HG03520 (cell line): ENCODE measurements around the gene MAGI2.
"Not testable (repeated sequence)": the region's sequence is repeated elsewhere in the genome, so short reads cannot be mapped to it uniquely, and the experiment has no call there.

Experiments used
- ATAC-seq: cut with Tn5 transposase; IDR thresholded peaks from one replicate; pipeline ENCODE4 v1.9.1; 2021; ENCODE audit warnings: mild to moderate bottlenecking, moderate library complexity; ENCODE audit not compliant: unreplicated experiment

The MAGI2 gene

DNA sequence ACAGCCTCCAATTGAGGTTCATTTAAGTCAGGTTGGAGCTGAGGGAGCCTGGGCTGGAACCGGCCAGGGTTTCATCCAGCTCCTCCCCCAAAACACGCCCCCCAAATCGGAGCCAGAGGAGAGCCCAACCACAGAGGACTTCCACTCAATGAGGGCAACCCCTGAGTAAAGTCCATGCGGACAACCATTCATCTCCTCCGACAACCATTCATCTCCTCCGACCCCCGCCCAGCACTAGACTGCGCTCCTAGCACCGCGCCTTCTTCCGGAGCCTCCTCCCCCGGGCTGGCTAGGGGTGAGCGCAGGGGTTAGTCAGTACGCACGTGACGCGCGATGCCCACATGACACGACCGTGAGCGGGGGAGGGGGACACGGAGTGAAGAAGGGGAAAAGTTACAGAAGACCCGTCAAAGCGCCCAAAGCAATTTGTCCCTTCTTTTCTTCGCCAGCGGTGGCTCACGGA lies 1.4 kb downstream of the MAGI2 start:
- ATAC-seq = no peak

DNA sequence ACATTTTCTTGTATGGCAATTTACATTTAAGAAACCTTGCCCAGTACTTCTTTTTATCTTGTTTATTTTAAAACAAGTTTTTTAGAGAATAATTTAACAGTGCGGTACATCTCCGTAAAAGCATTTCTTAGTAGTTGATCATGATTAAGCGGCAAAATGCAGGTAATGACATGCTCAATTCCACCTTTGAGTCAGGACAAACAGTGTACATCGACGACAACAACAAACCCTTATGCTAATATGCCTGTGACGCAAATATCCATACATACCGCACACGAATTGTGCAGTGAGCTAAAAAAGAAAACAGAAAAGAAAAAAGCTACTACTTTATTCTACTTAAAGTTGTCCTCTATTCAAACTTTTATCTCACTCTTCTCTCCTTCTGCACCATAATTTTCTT lies 1.9 kb downstream of the MAGI2 start:
- no peak for ATAC-seq

DNA sequence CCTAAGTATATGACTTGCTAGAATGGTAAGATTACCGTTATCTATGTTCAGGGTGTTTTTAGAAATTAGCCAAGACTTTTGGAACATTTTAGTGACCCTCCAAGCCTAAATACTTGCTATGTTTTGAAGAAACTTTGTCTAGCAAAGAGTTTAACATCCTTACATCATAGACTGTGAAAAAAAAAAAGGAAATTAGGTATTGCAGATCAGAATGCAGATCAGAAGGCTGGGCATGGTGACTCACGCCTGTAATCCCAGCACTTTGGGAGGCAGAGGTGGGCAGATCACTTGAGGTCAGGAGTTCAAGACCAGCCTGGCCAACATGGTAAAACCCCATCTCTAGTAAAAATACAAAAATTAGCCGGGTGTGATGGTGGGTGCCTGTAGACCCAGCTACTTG lies 10.7 kb downstream of the MAGI2 start:
- not testable (repeated sequence) for ATAC-seq

DNA sequence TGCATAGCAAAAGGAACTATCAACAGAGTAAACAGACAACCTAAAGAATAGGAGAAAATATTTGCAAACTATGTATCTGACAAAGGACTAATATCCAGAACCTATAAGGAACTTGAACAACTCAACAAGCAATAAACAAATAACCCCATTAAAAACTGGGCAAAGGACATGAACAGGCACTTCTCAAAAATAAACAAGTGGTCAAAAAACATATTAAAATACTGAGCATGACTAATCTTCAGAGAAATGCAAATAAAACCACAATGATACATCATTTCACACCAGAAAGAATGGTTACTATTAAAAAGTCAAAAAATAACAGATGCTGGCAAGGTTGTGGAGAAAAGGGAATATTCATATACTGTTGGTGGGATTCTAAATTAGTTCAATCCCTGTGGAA lies 17.1 kb downstream of the MAGI2 start:
- ATAC-seq = no peak

DNA sequence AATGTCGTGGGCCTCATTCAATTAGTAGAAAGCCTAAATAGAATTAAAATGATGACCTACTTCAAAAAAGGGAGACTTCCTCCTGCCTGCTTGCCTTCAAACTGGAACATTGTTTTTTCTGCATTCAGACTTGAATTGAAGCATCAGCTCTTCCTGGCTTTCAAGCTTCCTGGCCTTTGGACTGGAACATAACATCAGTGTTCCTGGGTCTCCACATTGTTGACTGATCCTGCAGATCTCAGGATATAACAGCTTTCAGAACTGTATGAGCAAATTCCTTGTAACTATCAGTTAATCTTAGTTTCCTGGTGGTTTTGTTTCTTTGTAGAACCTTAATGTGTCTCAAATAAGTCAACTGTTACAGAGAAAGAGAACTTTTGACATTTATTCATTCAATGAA lies 18.6 kb downstream of the MAGI2 start:
- ATAC-seq = no peak

DNA sequence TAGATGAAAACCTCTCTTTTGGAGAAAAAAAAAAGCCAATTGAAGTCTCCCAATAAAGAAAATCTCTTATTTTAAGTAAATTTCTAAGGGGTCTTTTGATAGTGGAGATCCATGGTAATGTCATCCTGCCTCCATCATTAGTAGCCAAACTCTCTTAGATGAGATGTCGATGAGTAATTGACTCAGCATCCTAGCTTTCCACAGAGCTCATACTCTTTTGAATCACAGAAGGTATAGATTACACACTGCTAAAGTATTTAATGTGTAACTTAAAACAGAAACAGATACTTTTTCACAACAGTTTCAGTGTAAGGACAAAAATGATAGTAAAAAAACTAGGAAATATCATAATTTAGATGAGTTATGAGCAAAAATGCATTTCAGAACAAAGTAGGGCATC lies 19.4 kb downstream of the MAGI2 start:
- no peak for ATAC-seq

DNA sequence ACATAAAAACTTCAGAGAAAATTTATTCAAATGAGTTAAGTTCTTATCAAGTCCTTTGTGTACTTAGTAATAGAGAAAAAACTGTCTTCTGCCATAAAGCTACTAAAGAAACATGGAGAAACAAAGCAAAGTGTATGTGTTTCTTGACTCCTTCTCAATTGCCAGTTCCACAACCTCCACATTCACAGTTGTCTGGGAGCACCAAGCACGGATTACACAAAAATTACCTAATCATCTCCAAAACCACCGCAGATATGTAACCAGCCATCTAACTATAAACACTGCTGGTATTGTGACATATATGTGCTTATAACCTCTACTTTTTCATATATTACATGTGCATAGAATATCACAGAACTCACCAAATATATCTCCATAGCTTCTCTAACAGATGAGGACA lies 23.1 kb downstream of the MAGI2 start:
- no peak for ATAC-seq

DNA sequence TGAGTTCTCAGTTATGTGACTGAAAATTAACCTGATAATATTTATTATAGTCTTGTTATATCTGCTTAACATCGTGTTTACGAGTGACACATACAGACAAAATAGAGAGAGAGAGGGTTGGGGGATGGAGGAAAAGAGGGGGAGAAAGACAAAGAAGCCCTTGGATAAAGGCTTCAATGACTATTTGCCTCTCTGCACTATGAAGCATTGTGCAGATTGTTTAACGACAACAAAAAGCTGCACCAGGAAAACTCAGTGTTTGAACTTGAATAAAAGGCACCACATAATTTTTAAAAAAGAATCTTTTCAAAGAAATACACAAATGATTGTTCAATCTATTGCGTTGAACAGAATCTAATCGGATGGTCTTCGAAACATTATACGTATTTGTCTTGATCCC lies 27.8 kb downstream of the MAGI2 start:
- ATAC-seq = no peak

DNA sequence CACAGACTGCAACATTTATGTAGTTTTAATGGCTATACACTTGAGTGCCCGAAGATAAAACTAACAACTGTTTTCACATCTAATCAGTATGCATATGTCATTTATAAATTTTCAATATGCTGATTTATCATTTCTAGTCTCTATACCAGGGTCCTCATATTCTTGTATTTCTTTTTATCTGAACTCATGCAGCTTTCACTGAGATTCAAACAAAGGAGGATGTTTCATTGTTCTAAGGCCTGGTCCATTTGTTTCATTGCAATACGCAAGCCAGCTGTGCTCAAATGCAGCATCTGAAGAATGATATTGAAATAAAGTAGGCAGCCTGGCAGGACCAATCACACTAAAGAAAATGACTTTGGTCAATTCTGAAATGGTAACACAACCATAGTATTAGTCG lies 31.7 kb downstream of the MAGI2 start:
- ATAC-seq = no peak

DNA sequence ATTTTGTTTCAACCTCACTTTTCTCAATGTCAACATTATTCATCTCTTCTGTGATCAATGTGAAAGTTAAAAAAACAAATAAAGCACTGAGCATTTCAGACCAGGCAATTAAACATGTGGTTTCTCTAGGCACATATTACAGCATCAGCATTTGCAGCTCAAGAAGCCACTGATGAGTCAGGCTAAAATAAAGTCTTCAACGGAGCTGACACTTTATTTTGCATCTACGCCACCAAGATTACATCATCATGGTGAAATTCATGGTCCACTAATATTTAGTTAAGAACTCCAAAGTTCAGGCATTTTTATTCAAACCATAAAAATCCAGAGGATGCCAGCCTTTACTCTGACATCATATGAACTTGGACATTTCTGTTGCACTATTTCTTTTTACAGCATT lies 33.0 kb downstream of the MAGI2 start:
- ATAC-seq = no peak

DNA sequence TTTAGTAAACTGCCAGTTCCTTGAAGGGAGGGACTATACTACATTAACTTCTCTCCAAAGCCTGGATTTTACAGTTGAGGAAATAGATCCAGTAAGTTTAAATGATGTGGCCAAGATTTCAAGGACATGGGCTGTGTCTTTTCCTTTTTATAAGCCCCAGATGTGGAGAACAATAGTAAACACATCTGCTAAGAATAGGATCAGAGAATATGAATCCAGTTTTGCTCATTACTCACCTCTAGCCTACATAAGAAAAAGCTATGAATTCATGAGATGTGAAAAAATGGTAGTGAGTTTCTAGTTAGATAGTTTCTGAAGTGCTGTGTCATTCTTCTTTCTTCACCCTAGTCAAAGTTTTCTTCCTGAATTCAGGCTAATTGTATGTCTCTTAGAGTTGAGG lies 38.6 kb downstream of the MAGI2 start:
- no peak for ATAC-seq

DNA sequence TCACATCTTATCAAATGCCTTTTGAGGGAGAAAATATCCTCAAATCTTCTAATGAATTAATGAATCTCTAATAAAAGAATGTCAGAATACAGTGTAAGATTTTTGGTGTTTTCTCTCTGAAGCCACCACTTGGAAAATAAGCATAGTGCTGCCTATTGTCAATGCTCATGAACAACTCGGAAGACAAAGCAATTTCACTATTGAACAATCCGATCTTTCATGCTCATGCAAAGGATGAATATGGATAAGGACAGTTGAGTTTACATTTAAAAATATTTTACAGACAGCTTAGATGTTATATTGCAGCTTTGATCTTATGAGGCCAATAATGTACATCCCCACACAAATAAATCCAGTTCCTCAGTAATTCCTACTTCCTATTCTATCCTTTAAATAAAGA lies 40.6 kb downstream of the MAGI2 start:
- ATAC-seq = no peak

DNA sequence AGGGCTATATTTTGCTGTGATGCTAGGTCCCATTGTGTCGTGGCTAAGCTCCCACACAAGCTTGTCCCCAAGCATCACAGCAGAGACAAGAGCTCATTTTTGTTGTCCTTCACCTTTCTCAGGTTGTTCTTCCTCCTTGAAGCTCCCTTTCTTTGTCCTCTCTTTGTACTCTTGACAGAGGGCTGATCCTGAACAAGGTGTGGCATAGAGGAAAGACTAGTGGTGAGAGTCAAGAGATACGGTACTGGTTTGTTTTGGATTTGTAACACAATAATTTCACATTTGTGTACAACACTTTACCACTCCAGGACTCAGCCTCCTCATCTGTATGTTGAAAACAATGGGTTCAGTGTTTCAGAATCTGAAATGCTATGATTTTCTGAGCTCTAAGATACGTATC lies 41.0 kb downstream of the MAGI2 start:
- no peak for ATAC-seq

DNA sequence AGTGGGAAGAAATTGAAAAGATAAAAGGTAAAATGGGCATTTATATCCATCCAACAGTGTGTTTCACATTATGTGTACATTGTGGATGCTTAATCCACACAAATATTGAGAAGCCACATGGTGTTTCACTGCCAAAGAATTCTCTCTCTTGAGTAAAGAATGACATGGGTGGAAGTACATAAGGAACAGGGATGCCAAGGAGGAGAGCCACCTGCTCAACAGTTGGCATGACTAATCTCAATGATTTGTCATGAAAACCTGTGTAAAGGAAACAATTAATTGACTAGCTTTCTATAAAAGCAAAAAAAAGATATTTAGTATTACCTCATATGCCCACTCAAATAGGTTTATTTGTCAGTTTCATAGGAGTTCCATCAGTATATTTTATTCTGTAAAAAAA lies 43.1 kb downstream of the MAGI2 start:
- ATAC-seq = no peak

DNA sequence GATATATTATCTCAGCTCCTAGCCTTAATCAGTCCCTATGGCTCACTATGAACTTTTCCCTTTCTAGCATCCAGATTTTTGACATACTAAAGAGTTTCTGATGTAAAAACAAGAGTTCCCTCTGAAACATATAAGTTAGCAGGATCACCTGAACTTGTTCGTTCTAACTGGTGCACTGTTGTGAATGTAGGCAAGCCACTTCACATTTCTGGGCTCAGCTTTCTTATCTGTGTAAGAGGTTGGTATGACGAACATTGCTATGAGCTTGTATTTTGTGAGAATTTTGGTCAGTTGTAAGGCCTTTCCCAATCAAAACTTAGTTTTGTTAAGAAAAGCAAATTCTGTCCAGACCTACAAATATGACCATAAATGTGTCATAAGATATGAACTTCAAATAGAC lies 46.1 kb downstream of the MAGI2 start:
- no peak for ATAC-seq

DNA sequence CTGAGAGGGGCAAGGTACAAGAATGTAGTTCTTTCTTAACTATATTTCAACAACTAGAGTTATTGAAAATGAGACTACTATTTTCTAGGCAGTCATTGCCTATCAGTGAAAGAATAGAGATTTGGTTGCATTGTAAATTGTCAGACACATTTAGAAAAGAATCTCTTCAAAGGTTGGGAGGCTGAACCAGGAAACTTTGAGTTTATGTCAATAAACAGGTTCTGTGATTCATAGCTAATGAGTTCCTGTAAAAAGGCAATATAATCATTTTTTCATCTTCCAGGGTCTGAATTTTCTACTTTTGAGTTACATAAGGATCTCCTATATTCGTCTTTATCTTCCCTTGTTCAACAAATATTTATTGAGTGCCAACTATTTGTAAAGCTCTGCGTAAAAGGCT lies 47.1 kb downstream of the MAGI2 start:
- ATAC-seq = no peak

DNA sequence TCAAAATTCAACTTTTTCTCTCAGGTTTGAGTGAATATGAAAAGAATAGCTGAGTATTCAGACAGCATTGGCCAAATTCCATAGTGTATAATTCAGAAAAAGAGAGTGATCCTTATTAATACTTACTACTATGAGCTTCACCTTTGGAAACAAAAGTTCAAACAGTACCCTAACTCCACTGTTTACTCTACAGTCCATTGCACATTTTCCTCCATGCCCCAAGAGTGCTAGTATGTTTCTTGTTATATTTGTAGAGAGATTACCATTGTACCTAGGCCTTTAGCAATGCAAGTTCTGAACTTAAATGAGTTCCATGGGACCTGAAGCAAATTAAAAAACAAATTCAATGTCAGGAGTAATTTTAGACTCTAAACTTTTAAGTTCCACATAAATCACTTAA lies 48.1 kb downstream of the MAGI2 start:
- ATAC-seq = no peak

DNA sequence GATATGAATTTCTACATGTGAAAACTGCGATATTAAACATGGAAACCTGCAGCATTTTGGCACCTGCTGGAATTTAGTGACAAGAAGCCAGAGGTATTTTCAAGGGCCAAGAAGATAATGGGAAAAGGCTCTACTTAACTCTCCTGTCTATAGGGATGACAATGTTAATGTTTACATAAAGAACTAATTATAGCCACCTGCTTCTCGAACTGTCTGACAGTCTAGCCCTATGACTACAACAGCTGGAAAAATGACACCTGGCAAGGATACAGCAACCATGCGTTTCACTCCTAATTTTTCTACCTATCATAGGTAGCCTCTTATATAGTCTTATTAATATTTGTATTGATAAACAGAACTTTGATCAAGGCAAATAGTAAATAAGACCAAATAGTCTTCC lies 49.6 kb downstream of the MAGI2 start:
- ATAC-seq = no peak

DNA sequence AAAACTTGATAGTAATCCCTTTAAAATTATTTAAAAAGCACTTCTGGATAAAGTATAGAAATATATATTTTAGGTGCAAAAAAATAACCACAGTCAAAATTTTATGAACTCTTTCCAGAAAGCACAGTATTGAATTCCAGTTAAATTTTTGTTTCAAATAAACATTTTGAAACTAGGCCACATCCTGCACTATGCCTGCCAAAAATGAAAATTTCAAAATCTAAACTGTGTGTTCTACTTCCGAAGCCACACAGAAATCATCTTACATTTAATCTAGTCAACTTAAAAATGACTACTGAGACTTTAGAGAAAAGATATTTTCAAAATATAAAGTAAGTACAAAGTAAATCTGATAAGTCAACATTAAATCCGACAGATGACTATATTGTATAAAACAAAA lies 50.0 kb downstream of the MAGI2 start:
- ATAC-seq = no peak

DNA sequence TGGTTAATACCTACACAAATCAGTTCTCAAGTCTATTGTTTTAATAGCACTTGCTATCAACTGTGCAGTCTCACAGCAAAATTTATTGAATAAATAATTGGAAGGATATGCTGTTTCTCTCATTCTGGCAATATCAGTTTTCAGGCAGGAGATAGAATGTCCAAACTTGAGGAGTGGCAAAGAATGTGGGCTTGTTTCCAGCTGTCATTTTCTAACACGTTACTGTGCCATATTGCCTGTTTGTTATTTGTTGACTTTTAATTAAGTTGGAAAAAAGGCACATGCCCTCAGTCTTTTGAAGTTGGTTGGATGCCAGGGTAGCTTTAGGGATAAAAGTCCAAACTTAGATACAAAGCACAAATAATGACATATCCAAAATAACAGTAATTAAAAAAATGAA lies 52.2 kb downstream of the MAGI2 start:
- ATAC-seq = no peak

DNA sequence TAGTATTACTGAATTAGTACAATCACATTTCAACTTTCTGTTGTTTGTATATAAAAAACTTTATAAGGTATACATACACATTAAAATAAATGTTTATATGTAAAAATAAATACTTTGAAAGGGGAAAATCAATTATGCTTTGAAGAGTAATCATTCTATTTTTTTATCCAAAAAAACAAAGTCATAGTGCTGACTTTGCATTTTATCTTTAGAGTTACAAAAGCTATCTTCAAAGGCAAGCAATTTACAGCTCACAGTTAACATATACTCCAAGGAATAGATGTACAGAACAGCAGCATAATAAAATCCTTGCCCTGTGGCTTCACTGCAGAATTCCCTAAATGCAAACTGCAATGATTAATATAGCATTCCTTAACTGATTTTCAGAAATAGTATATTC lies 53.2 kb downstream of the MAGI2 start:
- no peak for ATAC-seq

DNA sequence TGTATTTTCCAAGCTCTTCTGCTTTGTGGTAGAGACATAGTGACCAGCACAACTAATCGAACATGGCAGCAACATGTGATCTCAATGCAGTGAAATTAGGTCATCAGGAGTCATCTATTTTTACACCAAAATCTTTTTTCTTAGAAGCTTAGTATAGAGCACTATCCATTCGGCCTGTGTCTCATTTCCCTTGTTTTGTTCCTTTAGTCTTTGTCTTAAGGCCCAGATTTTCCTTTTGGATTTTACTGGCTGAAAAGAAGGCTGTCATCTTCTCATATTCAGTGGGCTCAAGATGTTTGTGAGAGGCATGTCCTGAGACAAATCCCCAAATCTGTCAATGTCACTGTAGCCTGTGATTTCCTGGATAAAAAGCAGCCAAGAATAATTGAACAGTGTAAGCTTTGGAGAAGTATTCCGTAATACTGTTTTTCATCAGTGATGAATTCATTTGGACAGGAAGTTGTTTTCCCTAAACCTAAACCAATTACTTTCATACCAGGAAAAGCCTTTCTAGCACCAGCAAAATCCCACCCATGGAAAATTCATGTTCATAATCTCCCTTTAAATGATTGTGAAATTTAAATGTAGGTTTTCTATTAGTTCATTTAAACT lies 55.2 kb downstream of the MAGI2 start:
- no peak for ATAC-seq

DNA sequence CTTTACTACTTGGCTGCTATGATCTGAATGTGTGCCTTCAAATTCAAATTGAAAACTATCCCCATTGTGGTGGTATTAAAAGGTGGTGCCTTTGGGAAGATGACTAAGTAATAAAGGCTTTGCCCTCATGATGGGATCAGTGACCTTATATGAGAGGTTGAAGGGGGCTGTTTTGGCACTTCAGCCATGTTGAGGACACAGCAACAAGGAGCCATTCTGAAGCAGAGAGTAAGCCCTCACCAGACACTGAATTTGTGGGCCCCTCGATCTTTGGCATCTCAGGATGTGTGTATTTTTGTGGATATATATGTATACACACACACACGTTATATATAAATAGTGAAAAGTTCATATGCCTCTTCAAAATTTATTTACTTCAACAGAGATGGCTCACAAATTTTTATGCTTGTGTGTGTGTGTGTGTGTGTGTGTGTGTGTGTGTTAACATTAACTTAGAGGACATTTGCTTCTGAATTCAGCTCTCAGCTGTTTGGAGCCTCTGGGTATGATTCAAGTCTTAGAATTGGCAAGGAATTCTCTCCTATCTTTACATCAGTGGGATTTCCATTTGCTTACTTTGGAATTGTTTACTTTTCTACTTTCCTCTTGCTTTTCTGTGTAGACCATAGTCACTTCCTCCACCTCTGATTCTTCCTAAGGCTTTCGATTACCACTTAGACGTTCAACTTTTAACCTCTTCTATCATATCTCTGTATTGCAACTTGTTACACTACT lies 66.6 kb downstream of the MAGI2 start:
- ATAC-seq = no peak
